Right lobe of liver (tissue), 4 donors: ENCODE data around the gene NAPA.

Experiments used
- POLR2A ChIP-seq: fragments of 450-650 bp; IDR thresholded peaks from one replicate; pipeline ENCODE4 v1.6.1; 2017; ENCODE audit warnings: antibody characterized with exemption, mild to moderate bottlenecking
- TF ChIP-seq, protein P1 (sequence below), 4 donors: fragments of 200-600 bp in 3 of 4; fragments of 450-650 bp in 1 of 4; IDR thresholded peaks; one replicate each; pipeline versions ENCODE4 v1.5.1 to v1.8.0; 2016 to 2022; ENCODE audit warnings: antibody characterized with exemption in 4 of 4, mild to moderate bottlenecking in 2 of 4
- donor health status: DM: no; HTN: no; CAD: no.
- donor health status: DM: no; HTN: no; CAD: no.
- donor health status: DM: no; HTN: yes; CAD: no.

DNA sequence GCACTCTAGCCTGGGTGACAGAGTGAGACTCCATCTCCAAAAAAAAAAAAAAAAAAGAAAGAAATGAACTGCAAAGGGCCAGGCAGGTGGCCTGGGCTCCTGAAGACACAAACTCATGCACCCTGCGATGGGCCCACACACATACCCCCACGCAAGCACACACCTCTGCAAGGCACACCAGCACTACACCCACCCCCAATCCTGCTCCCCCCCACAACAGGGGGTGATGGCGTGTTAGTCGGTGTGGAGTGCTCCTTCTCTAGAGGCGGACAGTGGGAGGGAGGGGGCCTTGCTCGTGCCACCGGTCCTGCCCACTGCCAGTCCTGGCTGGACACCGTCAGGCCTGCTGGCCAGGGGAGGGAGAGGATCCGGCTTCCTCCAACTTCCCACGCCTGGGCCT, 41.5 kb downstream of the NAPA start:
- TF ChIP-seq, protein P1, sequence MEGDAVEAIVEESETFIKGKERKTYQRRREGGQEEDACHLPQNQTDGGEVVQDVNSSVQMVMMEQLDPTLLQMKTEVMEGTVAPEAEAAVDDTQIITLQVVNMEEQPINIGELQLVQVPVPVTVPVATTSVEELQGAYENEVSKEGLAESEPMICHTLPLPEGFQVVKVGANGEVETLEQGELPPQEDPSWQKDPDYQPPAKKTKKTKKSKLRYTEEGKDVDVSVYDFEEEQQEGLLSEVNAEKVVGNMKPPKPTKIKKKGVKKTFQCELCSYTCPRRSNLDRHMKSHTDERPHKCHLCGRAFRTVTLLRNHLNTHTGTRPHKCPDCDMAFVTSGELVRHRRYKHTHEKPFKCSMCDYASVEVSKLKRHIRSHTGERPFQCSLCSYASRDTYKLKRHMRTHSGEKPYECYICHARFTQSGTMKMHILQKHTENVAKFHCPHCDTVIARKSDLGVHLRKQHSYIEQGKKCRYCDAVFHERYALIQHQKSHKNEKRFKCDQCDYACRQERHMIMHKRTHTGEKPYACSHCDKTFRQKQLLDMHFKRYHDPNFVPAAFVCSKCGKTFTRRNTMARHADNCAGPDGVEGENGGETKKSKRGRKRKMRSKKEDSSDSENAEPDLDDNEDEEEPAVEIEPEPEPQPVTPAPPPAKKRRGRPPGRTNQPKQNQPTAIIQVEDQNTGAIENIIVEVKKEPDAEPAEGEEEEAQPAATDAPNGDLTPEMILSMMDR (IDR thresholded peaks at IDR 0.05): no peak
- TF ChIP-seq POLR2A: no peak
